Epidermal melanocyte (primary cell): Measurements from ENCODE around the gene ANXA4.

ENCODE experiments used
- DNase-seq: peaks from one replicate; pipeline ENCODE4 v3.0.0; 2011; ENCODE audit warnings: low spot score; ENCODE audit not compliant: insufficient read length

The ANXA4 gene

GRCh38 chr2:69741575-69742321, at the start of gene ANXA4:
TSS of gene ANXA4 (plus strand) at chr2:69742134. CDS start at chr2:69781566, 39,432 bp downstream.
- DNase-seq = peak; percentile 71

DNA sequence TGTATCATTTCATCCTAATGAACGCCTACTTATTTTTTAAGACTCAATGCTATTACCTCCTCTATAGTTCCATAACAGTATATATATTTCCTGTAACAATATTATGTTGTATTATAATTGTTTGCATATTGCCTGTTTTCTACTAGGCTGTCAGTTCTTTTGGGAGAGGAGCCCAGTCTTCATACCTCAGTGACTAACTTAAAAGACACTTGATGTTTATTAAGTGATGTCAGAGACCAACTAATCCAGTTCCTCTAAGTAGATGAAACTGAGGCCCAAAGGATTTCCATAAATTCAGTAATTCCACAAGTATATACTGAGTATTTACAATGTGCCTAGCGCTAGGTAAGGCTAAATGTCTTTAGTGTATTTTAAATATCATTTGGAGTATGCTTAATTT, 49.5 kb upstream of the ANXA4 start:
- no peak for DNase-seq

- no peak for DNase-seq
Measured at GRCh38 chr2:69693059-69693774, 48.7 kb upstream of the ANXA4 start.

GRCh38 chr2:69693775-69694450, 48.0 kb upstream of the ANXA4 start:
- DNase-seq = no peak

GRCh38 chr2:69694894-69695849, 46.8 kb upstream of the ANXA4 start:
- DNase-seq = no peak

DNA sequence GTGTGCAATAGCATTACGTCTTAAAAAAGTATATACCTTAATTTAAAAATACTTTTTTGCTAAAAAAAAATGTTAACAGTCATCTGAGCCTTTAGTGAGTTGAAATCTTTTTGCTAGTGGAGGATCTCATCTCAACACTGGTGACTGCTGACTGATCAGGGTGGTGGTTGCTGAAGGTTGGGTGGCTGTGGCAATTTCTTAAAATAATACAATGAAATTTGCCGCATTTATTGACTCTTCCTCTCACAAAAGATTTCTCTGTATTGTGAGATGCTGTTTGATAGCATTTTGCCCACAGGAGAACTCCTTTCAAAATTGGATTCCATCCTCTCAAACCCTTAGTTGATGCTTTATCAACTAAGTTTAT, 46.1 kb upstream of the ANXA4 start:
- DNase-seq = no peak

GRCh38 chr2:69700381-69700780, 41.6 kb upstream of the ANXA4 start:
- no peak for DNase-seq

GRCh38 chr2:69701100-69701945, 40.6 kb upstream of the ANXA4 start:
- DNase-seq = no peak

DNA sequence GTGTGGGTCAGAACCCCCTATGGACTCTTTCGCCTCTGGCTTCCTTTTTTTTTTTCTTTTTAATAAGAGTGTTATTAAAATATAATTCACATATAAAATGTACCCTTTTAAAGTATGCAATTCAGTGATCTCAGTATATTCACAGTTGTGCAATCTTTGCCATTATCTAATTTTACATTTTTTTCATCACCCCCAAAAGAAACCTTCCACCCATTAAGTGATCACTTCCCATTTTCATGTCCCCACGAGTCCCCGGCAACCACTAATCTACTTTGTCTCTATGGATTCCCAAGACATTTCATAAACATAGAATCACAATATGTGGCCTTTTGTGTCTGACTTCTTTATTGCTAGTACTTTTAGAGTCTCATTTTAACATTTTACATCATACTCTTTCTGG, 38.7 kb upstream of the ANXA4 start:
- no peak for DNase-seq

DNA sequence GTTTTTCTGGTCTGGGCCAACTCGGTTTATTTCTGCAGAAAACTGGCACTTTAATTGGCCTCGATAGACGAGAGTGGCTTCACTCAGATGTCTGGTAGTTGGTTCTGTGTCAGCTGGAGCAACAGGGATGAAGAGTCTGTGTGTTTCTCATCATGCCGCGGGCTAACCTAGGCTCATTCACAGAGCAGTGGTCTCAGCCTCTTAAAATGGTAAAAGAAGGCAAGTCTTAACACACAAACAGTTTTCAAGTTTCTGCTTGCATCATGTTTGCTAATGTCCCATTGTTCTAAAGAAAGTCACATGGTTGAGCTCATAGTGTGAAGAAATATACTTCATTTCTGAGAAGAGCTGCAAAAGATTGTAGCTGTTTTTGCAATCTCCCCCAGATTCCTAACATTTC, 37.5 kb upstream of the ANXA4 start:
- DNase-seq = no peak

- no peak for DNase-seq
Measured at GRCh38 chr2:69709290-69709689, 32.6 kb upstream of the ANXA4 start.

DNA sequence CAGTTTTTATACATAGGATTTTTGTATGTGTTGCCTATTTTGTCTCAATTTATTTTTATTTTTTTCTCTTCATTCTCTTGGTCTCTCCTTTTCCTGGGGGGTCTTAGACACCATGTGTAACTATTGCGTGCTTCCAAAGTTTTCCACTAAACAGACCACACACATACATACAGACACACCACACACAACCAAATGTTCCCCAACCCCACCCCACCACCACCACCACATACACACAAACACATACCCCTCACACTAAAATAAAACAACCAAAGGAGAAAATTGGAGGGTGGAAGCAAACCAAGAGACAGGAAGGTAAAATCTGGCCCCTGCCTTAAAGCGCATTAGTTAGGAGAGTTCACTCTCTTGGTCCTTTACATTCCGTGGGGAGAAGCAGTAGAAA, 30.0 kb upstream of the ANXA4 start:
- no peak for DNase-seq

GRCh38 chr2:69714024-69714423, 27.9 kb upstream of the ANXA4 start:
- DNase-seq = no peak

DNA sequence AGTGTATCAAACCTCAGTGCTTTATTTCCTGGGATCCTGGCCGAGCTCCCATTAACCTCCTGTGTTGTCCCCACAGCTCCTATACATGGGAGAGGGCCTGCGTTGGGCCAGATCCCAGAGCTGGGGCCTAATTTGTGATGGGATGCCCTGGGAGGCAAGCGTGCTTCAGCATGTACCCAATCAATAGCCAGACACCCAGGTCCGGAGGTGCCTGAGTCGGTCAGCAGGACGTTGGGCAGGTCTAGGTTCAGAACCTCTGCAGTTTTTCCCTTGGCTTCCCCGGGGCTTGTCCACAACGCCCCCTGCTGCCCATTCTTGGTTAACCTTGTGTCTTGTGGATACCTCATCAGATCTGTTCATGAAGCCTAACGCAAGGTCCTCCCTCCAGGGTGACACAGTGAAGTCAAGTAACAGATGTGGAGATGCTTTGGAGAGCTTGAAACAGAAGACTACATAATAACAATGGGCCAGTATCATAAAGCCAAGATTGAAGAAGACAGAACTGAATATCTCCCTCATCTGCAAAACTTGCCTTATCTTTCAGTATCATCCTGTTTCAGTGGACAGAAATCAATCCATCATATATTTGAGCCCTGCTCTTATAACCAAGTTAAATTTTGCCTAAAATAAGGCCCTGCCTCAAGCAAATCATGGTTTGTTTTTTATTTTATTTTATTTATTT, 27.3 kb upstream of the ANXA4 start:
- peak; percentile 43 for DNase-seq

DNA sequence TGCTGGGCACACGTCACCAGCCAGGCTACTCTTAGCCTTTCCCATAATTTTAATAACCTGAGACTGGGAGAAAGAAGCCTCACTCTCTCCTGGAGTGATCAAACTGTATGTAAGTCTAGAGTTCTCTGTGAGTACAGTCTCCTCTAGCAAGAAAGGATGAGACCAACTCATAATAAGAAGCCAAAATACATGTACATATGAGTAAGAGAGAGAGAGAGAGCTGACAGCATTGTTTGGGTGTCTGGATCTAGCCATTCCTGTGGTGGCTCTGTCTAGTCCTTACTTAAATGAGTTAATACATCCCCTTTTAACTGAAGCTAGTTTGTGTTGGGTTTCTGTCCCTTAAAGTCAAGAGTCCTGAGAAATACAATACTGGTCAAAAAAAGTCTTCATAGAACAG, 26.0 kb upstream of the ANXA4 start:
- DNase-seq = no peak

GRCh38 chr2:69716555-69717120, 25.3 kb upstream of the ANXA4 start:
- no peak for DNase-seq

- no peak for DNase-seq
Measured at GRCh38 chr2:69717186-69717585, 24.7 kb upstream of the ANXA4 start.

GRCh38 chr2:69717861-69718273, 24.1 kb upstream of the ANXA4 start:
- DNase-seq = no peak

DNA sequence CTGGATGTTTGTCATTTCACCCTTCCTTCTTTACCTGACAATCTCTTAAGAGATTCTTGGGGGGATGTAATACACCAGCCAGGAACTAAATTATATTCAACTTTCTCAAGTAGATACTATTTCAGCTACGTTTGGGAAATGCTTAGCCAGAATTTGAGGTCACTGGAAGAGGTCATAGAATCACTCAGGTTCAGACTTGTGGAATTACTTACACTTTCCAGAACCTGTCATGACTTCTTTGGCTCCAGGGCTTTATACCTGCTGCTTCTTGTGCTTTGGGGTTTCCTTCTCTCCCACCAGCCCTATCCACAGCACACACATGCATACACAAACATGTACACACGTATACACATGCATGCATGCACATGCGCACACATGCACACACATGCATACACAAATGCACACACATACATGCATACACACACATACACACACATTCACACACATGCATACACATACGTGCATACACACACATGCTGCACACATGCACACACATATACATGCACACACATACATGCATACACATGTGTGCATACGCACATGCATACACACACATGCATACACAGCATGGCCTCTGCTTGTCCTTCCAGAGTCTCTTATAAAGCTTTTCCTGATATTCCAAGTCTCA, 23.5 kb upstream of the ANXA4 start:
- no peak for DNase-seq
